GM12865 (cell line): ENCODE results near the gene COMP.

Experiments used
- DNase-seq: peaks from one replicate; pipeline ENCODE4 v3.0.0; 2010; ENCODE audit warnings: low read depth
- H3K4me3 ChIP-seq: 2 replicates; pipeline ENCODE4 v1.5.1; 2011; ENCODE audit warnings: mild to moderate bottlenecking, low read depth, low read length, control low read depth
- TF ChIP-seq, protein P1 (sequence below): IDR thresholded peaks from 2 replicates; pipeline ENCODE4 v1.5.1; 2011; ENCODE audit warnings: low read length, control low read depth, low read depth, inconsistent platforms; ENCODE audit not compliant: insufficient read depth; ENCODE audit errors: missing control alignments

COMP gene

DNA sequence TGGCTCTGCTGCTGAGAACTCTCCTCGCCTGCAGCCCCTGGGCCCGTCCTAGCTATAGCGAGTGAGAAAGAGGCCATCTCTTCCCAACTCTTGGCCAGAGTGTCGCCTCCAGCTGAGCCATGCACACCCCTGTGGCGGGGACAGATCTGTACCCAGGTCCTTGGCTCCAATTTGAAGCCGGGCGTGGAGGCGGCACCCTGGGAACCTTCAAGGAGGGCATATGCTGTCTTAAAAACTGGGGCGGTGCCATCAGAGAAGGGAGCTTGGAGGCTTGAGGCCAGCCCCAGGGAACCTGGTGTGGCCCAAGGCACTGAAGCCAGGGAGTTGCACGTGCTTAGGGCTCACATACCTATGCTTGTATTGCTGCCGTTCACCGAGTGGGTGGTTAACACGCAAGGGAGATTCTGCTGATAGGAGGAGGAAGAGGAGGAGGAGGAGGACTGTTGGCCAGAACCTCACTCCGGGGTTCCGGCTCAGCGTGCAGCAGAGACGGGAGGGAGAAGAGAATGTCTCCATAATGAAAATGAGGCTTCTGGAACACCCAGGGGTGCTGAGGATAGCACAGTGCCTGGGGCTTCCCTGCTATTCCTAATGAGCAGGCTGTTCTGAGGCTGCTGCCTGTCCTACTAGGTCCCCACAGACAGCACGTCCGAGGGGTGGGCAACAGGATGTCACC is 40.7 kb downstream of the COMP start:
- TF ChIP-seq, protein P1, sequence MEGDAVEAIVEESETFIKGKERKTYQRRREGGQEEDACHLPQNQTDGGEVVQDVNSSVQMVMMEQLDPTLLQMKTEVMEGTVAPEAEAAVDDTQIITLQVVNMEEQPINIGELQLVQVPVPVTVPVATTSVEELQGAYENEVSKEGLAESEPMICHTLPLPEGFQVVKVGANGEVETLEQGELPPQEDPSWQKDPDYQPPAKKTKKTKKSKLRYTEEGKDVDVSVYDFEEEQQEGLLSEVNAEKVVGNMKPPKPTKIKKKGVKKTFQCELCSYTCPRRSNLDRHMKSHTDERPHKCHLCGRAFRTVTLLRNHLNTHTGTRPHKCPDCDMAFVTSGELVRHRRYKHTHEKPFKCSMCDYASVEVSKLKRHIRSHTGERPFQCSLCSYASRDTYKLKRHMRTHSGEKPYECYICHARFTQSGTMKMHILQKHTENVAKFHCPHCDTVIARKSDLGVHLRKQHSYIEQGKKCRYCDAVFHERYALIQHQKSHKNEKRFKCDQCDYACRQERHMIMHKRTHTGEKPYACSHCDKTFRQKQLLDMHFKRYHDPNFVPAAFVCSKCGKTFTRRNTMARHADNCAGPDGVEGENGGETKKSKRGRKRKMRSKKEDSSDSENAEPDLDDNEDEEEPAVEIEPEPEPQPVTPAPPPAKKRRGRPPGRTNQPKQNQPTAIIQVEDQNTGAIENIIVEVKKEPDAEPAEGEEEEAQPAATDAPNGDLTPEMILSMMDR = no peak
- no peak overlapping the region for H3K4me3 ChIP-seq
- DNase-seq = no peak

GRCh38 chr19:18749362-18750231 is 41.5 kb downstream of the COMP start:
- DNase-seq = no peak
- no peak overlapping the region for H3K4me3 ChIP-seq
- TF ChIP-seq, protein P1 = no peak

DNA sequence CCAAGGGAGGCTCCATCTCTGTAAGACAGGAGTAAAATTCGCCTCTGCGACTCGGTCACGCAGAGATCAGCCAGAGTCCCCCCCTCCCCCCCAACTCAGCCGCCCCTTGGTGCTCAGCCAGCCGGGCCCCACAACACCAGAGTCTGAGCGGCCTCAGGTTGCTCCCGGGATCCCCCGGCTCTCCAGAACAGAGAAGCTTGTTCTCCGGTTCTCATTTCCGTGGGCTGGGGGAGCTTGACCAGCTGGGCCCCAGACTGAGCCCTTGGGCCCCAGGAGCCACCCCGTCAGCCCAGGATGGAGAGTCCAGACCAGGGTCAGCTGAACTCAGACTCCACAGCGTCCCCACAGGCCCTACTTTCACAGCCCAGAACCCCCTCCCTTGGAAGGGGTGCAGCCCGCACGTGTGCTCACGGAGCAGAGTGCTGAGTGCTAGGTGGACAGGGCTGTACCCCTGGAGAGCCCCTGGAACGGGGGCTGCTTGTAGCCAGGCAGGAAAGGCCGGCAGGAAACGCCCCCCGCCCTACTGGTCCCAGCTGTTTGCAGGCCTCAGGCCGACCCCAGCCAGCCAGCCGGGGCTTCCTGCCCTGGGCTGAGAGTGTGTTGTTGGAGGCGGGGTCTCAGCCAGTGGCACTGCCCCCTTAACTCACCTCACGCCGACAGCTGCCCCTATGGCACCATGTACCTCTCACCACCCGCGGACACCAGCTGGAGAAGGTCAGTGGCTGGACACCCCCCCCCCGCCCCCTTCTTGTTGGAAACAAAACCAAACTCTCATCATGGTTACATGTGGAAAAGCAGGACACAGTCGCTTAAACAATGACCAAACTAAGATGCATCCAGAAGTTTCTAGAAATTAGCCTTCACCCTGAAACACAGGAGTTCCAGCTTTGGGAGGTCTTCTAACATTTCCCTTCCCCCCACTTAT is 44.4 kb downstream of the COMP start:
- no peak for DNase-seq
- TF ChIP-seq, protein P1 = no peak
- no peak overlapping the region for H3K4me3 ChIP-seq

- no peak overlapping the region for H3K4me3 ChIP-seq
- TF ChIP-seq, protein P1 = no peak
- DNase-seq = no peak
Measured at GRCh38 chr19:18745931-18746330, 45.2 kb downstream of the COMP start.

- TF ChIP-seq, protein P1 = no peak
- no peak overlapping the region for H3K4me3 ChIP-seq
- DNase-seq = no peak
Measured at GRCh38 chr19:18745012-18745735, 45.9 kb downstream of the COMP start.
